NOMO-1 treated with DMSO at 0.1 percent for 48 hours (cell line): Measurements from ENCODE around the gene WDFY4.

Source experiments
- DNase-seq: peaks from one replicate; lab custom pipeline; 2025; ENCODE audit not compliant: unreplicated experiment; lab: John Stamatoyannopoulos, UW

WDFY4 gene

GRCh38 chr10:48872234-48872633 lies 187.6 kb downstream of the WDFY4 start:
- no peak for DNase-seq

- no peak for DNase-seq
These were observed 193.4 kb downstream of the WDFY4 start for GRCh38 chr10:48878091-48878490.

- no peak for DNase-seq
These were observed 194.8 kb downstream of the WDFY4 start for GRCh38 chr10:48879451-48879850.

GRCh38 chr10:48880016-48880705 lies 195.5 kb downstream of the WDFY4 start:
- DNase-seq: no peak

- no peak for DNase-seq
These were observed 197.3 kb downstream of the WDFY4 start for GRCh38 chr10:48881937-48882336.

GRCh38 chr10:48882881-48883280 lies 198.2 kb downstream of the WDFY4 start:
- DNase-seq: no peak

- no peak for DNase-seq
These were observed 199.0 kb downstream of the WDFY4 start for GRCh38 chr10:48883701-48884100.

GRCh38 chr10:48884179-48885045 lies 199.7 kb downstream of the WDFY4 start:
- no peak for DNase-seq

- DNase-seq: no peak
These were observed 200.7 kb downstream of the WDFY4 start for GRCh38 chr10:48885376-48885775.

- DNase-seq: no peak
These were observed 203.3 kb downstream of the WDFY4 start for GRCh38 chr10:48887982-48888381.

- no peak for DNase-seq
These were observed 206.5 kb downstream of the WDFY4 start for GRCh38 chr10:48890888-48891850.

GRCh38 chr10:48894911-48895802 lies 210.5 kb downstream of the WDFY4 start:
- no peak for DNase-seq

- no peak for DNase-seq
These were observed 211.1 kb downstream of the WDFY4 start for GRCh38 chr10:48895803-48896195.

- DNase-seq: no peak
These were observed 212.2 kb downstream of the WDFY4 start for GRCh38 chr10:48896756-48897440.

GRCh38 chr10:48897441-48897790 lies 212.7 kb downstream of the WDFY4 start:
- DNase-seq: no peak

GRCh38 chr10:48898426-48898825 lies 213.8 kb downstream of the WDFY4 start:
- no peak for DNase-seq

- no peak for DNase-seq
These were observed 215.1 kb downstream of the WDFY4 start for GRCh38 chr10:48899781-48900180.

GRCh38 chr10:48900371-48900801 lies 215.7 kb downstream of the WDFY4 start:
- DNase-seq: peak; percentile 60

GRCh38 chr10:48901319-48901718 lies 216.6 kb downstream of the WDFY4 start:
- no peak for DNase-seq

- DNase-seq: no peak
These were observed 217.4 kb downstream of the WDFY4 start for GRCh38 chr10:48902096-48902495.
